Astrocyte of the cerebellum (primary cell): ENCODE measurements around the gene MEAF6.

Source experiments
- DNase-seq: peaks from one replicate; pipeline ENCODE4 v3.0.0-alpha.2; 2011; ENCODE audit warnings: low read depth
- H3K4me3 ChIP-seq: 2 replicates; pipeline ENCODE4 v1.5.1; 2011; ENCODE audit warnings: mild to moderate bottlenecking, low read depth, low read length, moderate library complexity
- in situ Hi-C: cut with HindIII; loops from 2 replicates; pipeline ENCODE4 v1.10.0; 2017; ENCODE audit warnings: low sequenced_read_pairs
- TF ChIP-seq, protein P1 (sequence below): IDR thresholded peaks from 2 replicates; pipeline ENCODE4 v1.5.1; 2012; ENCODE audit warnings: low read length, low read depth, moderate library complexity, mild to moderate bottlenecking; ENCODE audit errors: missing control alignments

The MEAF6 gene

DNA sequence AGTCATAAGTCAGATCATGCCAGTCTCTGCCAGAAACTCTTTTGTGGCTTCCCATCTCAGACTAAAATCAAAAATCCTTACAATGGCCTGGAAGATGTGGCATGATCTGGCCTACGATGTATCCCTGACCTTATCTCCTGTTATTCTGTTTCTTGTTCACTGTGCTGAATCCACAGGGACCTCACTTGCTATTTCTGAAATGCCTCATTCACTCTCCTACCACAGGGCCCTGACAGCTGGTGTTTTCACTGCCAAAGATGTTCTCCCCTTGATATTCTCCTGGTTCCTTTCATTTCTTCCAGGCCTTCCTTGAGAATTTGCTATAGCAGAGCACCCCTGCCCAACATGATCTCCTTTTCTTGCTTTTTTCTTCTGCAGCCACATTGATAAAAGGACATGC lies 43.8 kb upstream of the MEAF6 start:
- in situ Hi-C loops, result loop anchor here (10.0 kb wide), 1 partner anchor 64 kb away; no protein-coding TSS in a partner anchor
- no peak overlapping the region for H3K4me3 ChIP-seq
- DNase-seq, result no peak
- TF ChIP-seq, protein P1, sequence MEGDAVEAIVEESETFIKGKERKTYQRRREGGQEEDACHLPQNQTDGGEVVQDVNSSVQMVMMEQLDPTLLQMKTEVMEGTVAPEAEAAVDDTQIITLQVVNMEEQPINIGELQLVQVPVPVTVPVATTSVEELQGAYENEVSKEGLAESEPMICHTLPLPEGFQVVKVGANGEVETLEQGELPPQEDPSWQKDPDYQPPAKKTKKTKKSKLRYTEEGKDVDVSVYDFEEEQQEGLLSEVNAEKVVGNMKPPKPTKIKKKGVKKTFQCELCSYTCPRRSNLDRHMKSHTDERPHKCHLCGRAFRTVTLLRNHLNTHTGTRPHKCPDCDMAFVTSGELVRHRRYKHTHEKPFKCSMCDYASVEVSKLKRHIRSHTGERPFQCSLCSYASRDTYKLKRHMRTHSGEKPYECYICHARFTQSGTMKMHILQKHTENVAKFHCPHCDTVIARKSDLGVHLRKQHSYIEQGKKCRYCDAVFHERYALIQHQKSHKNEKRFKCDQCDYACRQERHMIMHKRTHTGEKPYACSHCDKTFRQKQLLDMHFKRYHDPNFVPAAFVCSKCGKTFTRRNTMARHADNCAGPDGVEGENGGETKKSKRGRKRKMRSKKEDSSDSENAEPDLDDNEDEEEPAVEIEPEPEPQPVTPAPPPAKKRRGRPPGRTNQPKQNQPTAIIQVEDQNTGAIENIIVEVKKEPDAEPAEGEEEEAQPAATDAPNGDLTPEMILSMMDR, result no peak

DNA sequence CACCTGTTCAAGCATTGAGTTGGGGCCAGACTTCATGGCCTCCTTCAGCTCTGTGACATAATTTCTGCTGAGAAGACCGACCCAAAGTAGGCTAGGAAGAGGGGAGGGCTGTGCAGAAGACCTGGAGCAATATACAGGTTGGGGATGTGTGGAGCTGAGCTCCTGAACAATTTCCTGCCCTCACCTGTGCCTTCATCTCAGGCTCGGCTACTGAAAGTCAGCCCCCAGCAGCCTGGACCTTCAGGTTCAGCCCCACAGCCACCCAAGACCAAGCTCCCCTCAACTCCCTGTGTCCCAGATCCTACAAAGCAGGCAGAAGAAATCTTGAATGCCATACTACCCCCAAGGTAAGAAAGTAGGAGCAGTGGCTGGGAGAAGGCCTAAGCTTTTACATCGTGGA lies 42.8 kb upstream of the MEAF6 start:
- DNase-seq, result no peak
- TF ChIP-seq, protein P1, result no peak
- in situ Hi-C loops, result loop anchor here (10.0 kb wide), 1 partner anchor 63 kb away; no protein-coding TSS in a partner anchor
- H3K4me3 ChIP-seq, result peak overlapping the region; percentile 50

DNA sequence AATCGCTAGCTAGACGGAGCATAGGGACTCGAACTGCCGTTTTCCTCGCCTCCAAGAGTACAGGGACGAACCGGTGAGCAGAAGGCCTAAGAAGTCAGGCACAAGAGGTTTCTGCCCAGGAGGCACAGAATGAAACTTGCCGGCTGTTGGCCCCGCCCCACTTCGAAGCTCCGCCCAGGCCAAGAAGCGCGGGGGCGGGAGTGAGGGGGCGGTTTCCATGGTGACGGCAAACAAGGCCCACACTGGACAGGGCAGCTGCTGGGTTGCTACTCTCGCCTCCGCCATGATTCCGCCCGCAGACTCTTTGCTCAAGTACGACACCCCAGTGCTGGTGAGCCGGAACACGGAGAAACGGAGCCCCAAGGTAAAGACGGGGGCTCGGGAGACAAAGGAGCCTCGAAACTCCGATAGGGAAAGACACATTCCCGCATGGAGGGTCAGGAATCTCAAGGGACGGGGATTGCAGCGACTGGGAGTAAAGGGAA lies 42.2 kb upstream of the MEAF6 start, which contains the start of gene DNALI1:
TSS of gene DNALI1 (plus strand) at position 229 of the 485 bp plus-strand sequence. CDS start at position 284, 55 bp downstream.
- DNase-seq, result peak; percentile 76
- in situ Hi-C loops, result loop anchor here (10.0 kb wide), 1 partner anchor 62 kb away; no protein-coding TSS in a partner anchor
- TF ChIP-seq, protein P1, result no peak
- peak within 1 kb of the TSS; percentile 50 for H3K4me3 ChIP-seq

DNA sequence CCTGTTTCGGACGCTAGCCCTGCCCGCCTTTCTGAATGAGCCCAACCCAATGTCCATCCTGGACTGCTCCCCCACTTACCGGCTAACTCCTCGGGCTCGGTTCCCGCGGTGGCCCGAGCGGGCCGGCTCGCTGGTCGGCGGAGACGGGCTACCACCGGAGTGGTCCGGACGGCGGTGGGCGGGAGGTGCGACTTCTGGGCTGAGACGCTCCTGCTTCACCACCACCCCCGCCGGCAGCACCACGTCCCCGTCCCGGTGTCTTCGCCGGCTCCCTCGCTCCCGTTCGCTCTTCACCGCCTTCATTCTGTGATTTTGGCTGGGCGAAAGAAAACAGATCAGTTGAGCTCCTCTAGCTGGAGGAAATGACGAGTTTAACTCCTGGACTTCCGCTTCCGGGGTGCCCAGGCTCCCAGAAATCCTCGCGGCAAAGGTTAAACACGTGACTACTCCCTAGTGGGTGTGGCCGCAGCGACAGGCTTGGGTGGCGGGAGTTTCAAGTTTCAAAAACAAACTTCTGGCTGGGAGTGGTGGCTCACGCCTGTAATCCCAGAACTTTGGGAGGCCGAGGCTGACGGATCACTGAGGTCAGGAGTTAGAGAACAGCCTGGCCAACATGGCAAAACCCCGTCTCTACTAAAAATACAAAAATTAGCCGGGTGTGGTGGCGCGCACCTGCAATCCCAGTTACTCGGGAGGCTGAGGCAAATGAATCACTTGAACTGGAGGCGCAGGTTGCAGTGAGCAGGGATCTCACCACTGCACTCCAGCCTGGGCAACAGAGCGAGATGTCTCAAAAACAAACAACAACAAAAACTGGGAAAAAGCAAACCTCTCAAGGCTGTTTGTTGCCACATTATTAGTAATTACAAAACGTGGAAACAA lies 39.6 kb upstream of the MEAF6 start, which contains the start of gene SNIP1:
TSS of gene SNIP1 (minus strand) at position 367 of the 882 bp plus-strand sequence. CDS start at position 303, 64 bp downstream.
- peak; percentile 76 for DNase-seq
- TF ChIP-seq, protein P1, result no peak
- peak within 1 kb of the TSS; percentile 98 for H3K4me3 ChIP-seq
- in situ Hi-C loops, result loop anchor here (10.0 kb wide), 1 partner anchor 59 kb away; no protein-coding TSS in a partner anchor

DNA sequence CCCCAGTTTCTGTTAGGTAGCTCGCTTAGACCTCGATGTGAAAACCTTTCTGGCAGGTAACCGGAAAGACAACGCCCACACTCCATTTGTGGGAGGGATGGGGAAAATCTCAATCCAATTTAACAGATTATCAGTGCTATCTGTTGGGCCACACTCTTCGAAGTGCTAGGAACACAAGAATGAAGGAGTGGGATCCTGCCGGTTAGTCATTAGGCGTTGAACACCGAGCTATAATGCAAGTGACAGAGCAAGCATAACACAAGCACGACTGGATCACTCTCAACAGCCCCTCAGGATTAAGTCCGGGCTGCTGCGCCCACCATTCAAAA lies 39.0 kb upstream of the MEAF6 start:
- no peak for DNase-seq
- peak overlapping the region; percentile 98 for H3K4me3 ChIP-seq
- in situ Hi-C loops, result loop anchor here (10.0 kb wide), 1 partner anchor 59 kb away; no protein-coding TSS in a partner anchor
- TF ChIP-seq, protein P1, result no peak

DNA sequence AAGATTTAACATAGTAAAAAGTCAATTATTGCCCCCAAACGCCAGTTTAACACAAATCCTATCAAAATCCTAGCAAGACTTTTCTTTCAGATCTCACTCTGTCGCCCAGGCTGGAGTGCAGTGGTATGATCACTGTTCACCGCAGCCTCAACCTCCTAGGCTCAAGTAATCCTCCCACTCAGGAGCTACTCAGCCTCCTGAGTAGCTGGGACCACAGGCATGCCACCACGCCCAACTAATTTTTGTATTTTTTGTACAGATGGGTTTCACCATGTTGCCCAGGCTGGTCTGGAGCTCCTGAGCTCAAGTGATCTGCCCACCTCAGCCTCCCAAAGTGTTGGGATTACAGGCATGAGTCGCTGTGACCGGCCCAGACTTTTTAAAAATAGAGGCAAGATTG lies 34.8 kb upstream of the MEAF6 start:
- TF ChIP-seq, protein P1, result no peak
- in situ Hi-C loops, result no loop called here
- H3K4me3 ChIP-seq, result no peak overlapping the region
- DNase-seq, result no peak
